ENCODE measurements around the gene ZNF503.
"Not testable (repeated sequence)": the region's sequence is repeated elsewhere in the genome, so short reads cannot be mapped to it uniquely, and the experiment has no call there.

The ZNF503 gene

GRCh38 chr10:75394221-75394620 is 7.3 kb downstream of the ZNF503 start:
- no peak for DNase-seq

GRCh38 chr10:75392744-75393143 is 8.8 kb downstream of the ZNF503 start:
- DNase-seq, result no peak

GRCh38 chr10:75392271-75392670 is 9.3 kb downstream of the ZNF503 start:
- no peak for DNase-seq

- no peak for DNase-seq
Observed at GRCh38 chr10:75390178-75390577, 11.4 kb downstream of the ZNF503 start.

GRCh38 chr10:75388082-75388481 is 13.5 kb downstream of the ZNF503 start:
- no peak for DNase-seq

GRCh38 chr10:75386128-75386527 is 15.4 kb downstream of the ZNF503 start:
- DNase-seq, result no peak

- DNase-seq, result no peak
Observed at GRCh38 chr10:75379817-75380216, 21.7 kb downstream of the ZNF503 start.

GRCh38 chr10:75379212-75379724 is 22.3 kb downstream of the ZNF503 start:
- no peak for DNase-seq

GRCh38 chr10:75378379-75378778 is 23.2 kb downstream of the ZNF503 start:
- no peak for DNase-seq

- no peak for DNase-seq
Observed at GRCh38 chr10:75377869-75378268, 23.7 kb downstream of the ZNF503 start.

- DNase-seq, result no peak
Observed at GRCh38 chr10:75375838-75376237, 25.7 kb downstream of the ZNF503 start.

- no peak for DNase-seq
Observed at GRCh38 chr10:75371010-75371409, 30.6 kb downstream of the ZNF503 start.

GRCh38 chr10:75369838-75370237 is 31.7 kb downstream of the ZNF503 start:
- not testable (repeated sequence) for DNase-seq

GRCh38 chr10:75367901-75368300 is 33.7 kb downstream of the ZNF503 start:
- DNase-seq, result no peak

- no peak for DNase-seq
Observed at GRCh38 chr10:75367021-75367487, 34.5 kb downstream of the ZNF503 start.

- no peak for DNase-seq
Observed at GRCh38 chr10:75363431-75363830, 38.1 kb downstream of the ZNF503 start.

- not testable (repeated sequence) for DNase-seq
Observed at GRCh38 chr10:75359876-75360275, 41.7 kb downstream of the ZNF503 start.

GRCh38 chr10:75358835-75359421 is 42.6 kb downstream of the ZNF503 start:
- no peak for DNase-seq

- no peak for DNase-seq
Observed at GRCh38 chr10:75358132-75358531, 43.4 kb downstream of the ZNF503 start.

GRCh38 chr10:75357500-75357899 is 44.1 kb downstream of the ZNF503 start:
- DNase-seq, result no peak

GRCh38 chr10:75356484-75356883 is 45.1 kb downstream of the ZNF503 start:
- DNase-seq, result no peak

GRCh38 chr10:75355706-75356105 is 45.9 kb downstream of the ZNF503 start:
- no peak for DNase-seq

- no peak for DNase-seq
Observed at GRCh38 chr10:75353183-75353582, 48.4 kb downstream of the ZNF503 start.

- DNase-seq, result no peak
Observed at GRCh38 chr10:75352650-75353049, 48.9 kb downstream of the ZNF503 start.

GRCh38 chr10:75351637-75352036 is 49.9 kb downstream of the ZNF503 start:
- DNase-seq, result no peak

Measured in left hindlimb (tissue), 1 donor.